ENCODE results near the gene BACH2.
"Not testable (repeated sequence)": the region's sequence is repeated elsewhere in the genome, so short reads cannot be mapped to it uniquely, and the experiment has no call there.

The BACH2 gene

DNA sequence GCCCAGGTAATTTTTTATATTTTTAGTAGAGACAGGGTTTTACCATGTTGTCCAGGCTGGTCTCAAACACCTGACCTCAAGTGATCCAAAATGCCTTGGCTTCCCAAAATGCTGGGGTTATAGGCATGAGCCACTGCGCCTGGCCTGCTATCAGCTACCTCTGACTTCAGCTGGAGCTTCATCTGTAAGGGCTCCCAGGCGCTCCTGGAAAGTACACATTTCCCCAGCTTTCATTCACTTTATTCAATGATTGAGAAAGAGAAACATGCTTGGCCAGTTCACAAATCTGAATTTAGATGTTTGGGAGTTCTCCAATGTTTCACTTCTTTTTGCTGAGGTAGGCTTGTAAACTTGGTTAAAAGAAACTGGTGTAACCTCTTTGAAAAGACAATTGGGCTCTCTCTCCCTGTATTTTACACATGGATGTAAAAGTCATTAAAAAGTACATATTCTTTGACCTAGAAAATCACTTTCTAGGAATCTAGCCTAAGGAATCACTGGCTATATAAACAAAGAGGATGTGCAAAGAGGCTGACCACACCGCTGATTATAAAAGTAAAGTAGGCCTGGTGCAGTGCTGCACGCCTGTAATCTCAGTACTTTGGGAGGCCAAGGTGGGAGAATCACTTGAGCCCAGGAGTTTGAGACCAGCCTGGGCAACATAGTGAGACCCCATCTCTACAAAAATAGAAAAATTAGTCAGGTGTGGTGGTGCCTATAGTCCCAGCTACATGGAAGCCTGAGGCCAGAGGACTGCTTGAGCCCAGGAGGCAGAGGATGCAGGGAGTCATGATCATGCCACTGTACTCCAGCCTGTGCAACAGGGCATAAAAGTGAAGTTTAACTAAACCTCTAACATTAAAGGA lies 128.9 kb downstream of the BACH2 start:
- no peak overlapping the region for H3K4me3 ChIP-seq (ENCODE audit: low read depth, low read length)
- TF ChIP-seq, protein P1, sequence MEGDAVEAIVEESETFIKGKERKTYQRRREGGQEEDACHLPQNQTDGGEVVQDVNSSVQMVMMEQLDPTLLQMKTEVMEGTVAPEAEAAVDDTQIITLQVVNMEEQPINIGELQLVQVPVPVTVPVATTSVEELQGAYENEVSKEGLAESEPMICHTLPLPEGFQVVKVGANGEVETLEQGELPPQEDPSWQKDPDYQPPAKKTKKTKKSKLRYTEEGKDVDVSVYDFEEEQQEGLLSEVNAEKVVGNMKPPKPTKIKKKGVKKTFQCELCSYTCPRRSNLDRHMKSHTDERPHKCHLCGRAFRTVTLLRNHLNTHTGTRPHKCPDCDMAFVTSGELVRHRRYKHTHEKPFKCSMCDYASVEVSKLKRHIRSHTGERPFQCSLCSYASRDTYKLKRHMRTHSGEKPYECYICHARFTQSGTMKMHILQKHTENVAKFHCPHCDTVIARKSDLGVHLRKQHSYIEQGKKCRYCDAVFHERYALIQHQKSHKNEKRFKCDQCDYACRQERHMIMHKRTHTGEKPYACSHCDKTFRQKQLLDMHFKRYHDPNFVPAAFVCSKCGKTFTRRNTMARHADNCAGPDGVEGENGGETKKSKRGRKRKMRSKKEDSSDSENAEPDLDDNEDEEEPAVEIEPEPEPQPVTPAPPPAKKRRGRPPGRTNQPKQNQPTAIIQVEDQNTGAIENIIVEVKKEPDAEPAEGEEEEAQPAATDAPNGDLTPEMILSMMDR (IDR thresholded peaks at IDR 0.05; ENCODE audit: borderline replicate concordance, insufficient read depth, low read depth, low read length), result no peak

DNA sequence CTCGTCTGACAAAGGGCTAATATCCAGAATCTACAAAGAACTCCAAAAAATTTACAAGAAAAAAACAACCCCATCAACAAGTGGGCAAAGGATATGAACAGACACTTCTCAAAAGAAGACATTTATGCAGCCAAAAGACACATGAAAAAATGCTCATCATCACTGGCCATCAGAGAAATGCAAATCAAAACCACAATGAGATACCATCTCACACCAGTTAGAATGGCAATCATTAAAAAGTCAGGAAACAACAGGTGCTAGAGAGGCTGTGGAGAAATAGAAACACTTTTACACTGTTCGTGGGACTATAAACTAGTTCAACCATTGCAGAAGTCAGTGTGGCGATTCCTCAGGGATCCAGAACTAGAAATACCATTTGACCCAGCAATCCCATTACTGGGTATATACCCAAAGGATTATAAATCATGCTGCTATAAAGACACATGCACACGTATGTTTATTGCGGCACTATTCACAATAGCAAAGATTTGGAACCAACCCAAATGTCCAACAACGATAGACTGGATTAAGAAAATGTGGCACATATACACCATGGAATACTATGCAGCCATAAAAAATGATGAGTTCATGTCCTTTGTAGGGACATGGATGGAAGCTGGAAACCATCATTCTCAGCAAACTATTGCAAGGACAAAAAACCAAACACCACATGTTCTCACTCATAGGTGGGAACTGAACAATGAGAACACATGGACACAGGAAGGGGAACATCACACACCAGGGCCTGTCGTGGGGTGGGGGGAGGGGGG lies 130.3 kb downstream of the BACH2 start:
- not testable (repeated sequence) for H3K4me3 ChIP-seq (ENCODE audit: low read depth, low read length)

DNA sequence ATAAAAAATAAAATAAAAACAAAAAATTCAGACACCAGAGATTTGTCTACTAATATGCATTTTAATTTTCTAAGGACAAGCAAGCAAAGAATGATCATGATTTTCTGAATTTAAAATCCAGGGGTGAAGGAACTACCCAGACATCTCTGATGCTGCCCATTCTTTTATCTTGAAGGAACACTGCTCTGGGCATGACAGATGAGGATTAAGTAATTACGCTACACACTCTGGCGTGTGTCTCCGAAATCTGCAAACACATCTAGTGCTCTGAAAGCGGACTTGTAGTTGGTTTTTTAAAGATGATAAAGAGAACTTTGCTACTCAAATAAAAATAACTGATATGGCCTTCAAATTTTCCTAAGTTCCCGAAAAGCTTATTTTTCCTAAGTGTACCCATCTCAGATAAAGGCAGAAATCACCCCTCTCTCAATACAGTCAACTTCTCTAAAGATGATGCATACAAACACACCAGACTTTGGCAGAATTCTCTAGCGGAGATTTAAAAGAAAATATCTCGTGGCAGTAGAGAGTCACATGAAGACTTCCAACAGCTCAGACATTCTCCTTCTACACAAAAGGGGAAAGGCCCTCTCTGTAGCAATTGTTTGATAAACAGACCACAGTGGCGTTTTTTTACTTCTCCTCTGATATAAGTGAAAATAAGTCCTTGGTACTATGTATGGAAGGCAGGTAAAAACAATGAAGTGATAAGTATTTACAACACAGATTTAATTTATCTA lies 133.8 kb downstream of the BACH2 start:
- no peak overlapping the region for H3K4me3 ChIP-seq (ENCODE audit: low read depth, low read length)
- TF ChIP-seq, protein P1 (IDR thresholded peaks at IDR 0.05; ENCODE audit: borderline replicate concordance, insufficient read depth, low read depth, low read length), result no peak

DNA sequence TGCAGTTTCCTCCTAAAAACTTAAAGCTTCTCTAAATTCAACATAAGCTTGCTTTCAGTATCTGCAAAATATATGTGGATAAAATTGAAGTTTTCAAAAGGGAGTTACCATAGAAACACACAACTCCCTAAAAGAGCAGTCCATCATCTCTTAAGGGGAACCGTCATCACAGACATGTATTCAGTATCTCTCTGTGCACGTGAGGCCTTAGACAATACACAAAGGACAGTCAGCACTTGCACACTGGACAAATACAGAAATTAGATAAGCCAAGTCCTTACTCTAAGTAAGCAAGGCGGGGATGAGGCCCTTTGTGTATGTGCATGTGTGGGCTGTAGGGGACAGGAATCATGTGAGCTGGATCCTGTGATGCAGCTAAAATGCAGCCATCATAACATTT lies 136.6 kb downstream of the BACH2 start:
- no peak overlapping the region for H3K4me3 ChIP-seq (ENCODE audit: low read depth, low read length)
- TF ChIP-seq, protein P1 (IDR thresholded peaks at IDR 0.05; ENCODE audit: borderline replicate concordance, insufficient read depth, low read depth, low read length), result no peak

DNA sequence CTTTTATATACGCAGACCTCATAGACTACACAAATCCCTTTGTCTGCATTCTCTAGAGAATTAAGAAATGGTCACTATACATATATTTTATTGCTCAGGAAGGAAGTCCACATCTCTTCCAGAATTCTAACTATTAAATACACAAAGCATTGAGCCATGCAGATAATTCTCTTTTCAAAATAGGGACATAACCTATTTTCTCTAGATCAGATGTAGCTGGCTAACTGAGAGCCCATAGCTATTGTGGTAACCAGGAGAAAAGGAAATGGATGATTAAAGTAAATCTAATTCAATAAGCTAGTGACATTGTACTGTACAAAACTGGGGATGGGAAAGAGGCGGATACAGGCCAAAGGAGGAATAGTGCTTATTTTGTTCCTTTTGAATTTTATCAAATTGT lies 137.2 kb downstream of the BACH2 start:
- no peak overlapping the region for H3K4me3 ChIP-seq (ENCODE audit: low read depth, low read length)
- TF ChIP-seq, protein P1 (IDR thresholded peaks at IDR 0.05; ENCODE audit: borderline replicate concordance, insufficient read depth, low read depth, low read length), result no peak

DNA sequence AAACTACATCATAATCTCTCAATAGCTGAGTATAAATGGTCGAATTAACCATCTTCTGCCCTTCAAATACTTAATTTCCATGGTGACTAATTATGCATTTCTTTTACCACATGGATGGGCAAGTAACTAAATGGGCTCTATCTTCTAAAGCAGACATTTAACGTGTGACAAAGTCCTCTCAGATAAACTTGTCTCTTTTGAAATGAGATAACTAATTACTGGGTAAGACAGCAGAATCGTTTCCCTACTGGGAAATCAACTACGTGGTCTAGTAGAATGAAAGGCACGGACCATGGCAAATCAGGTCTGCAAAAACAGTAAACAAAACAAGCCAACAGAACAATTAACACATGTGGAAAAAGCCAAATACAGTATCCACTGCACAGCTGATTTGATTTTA lies 137.7 kb downstream of the BACH2 start:
- no peak overlapping the region for H3K4me3 ChIP-seq (ENCODE audit: low read depth, low read length)
- TF ChIP-seq, protein P1 (IDR thresholded peaks at IDR 0.05; ENCODE audit: borderline replicate concordance, insufficient read depth, low read depth, low read length), result no peak

DNA sequence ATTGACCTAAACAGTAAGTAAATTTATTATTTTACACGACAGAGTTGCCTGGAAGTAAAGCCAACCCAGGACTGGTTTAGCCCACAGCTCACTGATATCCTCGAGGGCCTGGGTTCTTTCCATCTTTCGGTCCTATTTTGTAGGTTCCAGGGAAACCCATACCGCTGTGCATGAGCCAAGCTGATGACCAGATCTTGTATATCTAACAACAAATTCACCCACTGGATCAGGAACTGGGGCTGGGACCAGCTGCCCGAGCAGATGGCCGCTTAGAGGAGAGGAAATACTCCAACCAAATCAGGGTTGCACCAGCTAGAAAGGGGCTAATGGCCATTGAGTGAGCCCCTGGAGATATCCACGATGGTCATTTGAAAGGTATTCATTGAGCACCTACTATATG lies 139.2 kb downstream of the BACH2 start:
- TF ChIP-seq, protein P1 (IDR thresholded peaks at IDR 0.05; ENCODE audit: borderline replicate concordance, insufficient read depth, low read depth, low read length), result no peak
- no peak overlapping the region for H3K4me3 ChIP-seq (ENCODE audit: low read depth, low read length)

Data from GM12875 (cell line).